SK-N-SH (cell line): ENCODE measurements around the gene ENDOD1. TPM values are rescaled to one million over a fixed set of nuclear protein-coding genes. Genes with fewer than 3 reads are reported as not detected.
"Not testable (repeated sequence)": the region's sequence is repeated elsewhere in the genome, so short reads cannot be mapped to it uniquely, and the experiment has no call there.

Experiments
- CTCF ChIA-PET: fragments of 300-600, 350-600 bp; formaldehyde crosslinking; extraction: SDS; loops from one replicate; lab custom pipeline; 2021; lab: Yijun Ruan, JAX
- POLR2A ChIA-PET: fragments of 350-600 bp; sonication (Branson Sonifier 250); formaldehyde crosslinking; extraction: SDS; loops from one replicate; lab custom pipeline; 2020; ENCODE audit warnings: antibody characterized with exemption, inconsistent platforms; lab: Yijun Ruan, JAX
- DNase-seq: peaks from one replicate; pipeline ENCODE4 v3.0.0; 2012
- H2AFZ ChIP-seq: fragments of 200-600 bp; sonication (generic); 2 replicates; pipeline ENCODE4 v1.8.1; 2016; ENCODE audit warnings: antibody characterized with exemption, mild to moderate bottlenecking, low read depth
- H3F3A ChIP-seq: fragments of 200-600 bp; sonication (generic); replicated peaks from 2 replicates; pipeline ENCODE3; 2016; ENCODE audit warnings: antibody characterized with exemption, mild to moderate bottlenecking; ENCODE audit not compliant: insufficient read depth
- H3K27ac ChIP-seq, 2 experiments: fragments of 200-500 bp in 1 of 2; fragments of 200-600 bp in 1 of 2; sonication (Bioruptor generic) in 1 of 2; sonication (generic), shearing (Covaris generic) in 1 of 2; 2 replicates each; pipeline versions ENCODE4 v1.5.1 to v1.6.1; 2014 to 2016; ENCODE audit warnings: low read depth in 2 of 2, inconsistent platforms in 1 of 2, low read length in 1 of 2, mild to moderate bottlenecking in 1 of 2, mixed read lengths in 1 of 2
- H3K27me3 ChIP-seq: fragments of 200-600 bp; sonication (generic), shearing (Covaris generic); 2 replicates; pipeline ENCODE4 v1.6.1; 2016; ENCODE audit warnings: mixed run types; ENCODE audit not compliant: insufficient read depth
- H3K36me3 ChIP-seq, 2 experiments: fragments of 200-500 bp in 1 of 2; fragments of 200-600 bp in 1 of 2; sonication (Bioruptor generic) in 1 of 2; sonication (generic) in 1 of 2; replicated peaks in 1 of 2; 2 replicates each; pipeline versions ENCODE3 to v1.5.1; 2014 to 2016; ENCODE audit warnings: low read length in 1 of 2, mild to moderate bottlenecking in 1 of 2; ENCODE audit not compliant: insufficient read depth in 2 of 2, control insufficient read depth in 1 of 2
- H3K4me1 ChIP-seq, 2 experiments: fragments of 200-500 bp in 1 of 2; fragments of 200-600 bp in 1 of 2; sonication (Bioruptor generic) in 1 of 2; sonication (generic), shearing (Covaris generic) in 1 of 2; 2 replicates each; pipeline versions ENCODE4 v1.5.1 to v1.6.1; 2014 to 2016; ENCODE audit warnings: low read depth in 1 of 2, low read length in 1 of 2, mixed run types in 1 of 2; ENCODE audit not compliant: insufficient read depth in 2 of 2, control insufficient read depth in 1 of 2
- H3K4me2 ChIP-seq: fragments of 200-600 bp; sonication (generic), shearing (Covaris generic); 2 replicates; pipeline ENCODE4 v1.6.1; 2017; ENCODE audit warnings: mixed run types
- H3K4me3 ChIP-seq, 2 experiments: fragments of 200-500 bp in 1 of 2; fragments of 200-600 bp in 1 of 2; sonication (Bioruptor generic) in 1 of 2; sonication (generic), shearing (Covaris generic) in 1 of 2; 2 replicates each; pipeline versions ENCODE4 v1.5.1 to v1.8.1; 2014 to 2016; ENCODE audit warnings: low read depth in 2 of 2, inconsistent platforms in 1 of 2, low read length in 1 of 2, mild to moderate bottlenecking in 1 of 2, mixed read lengths in 1 of 2, moderate library complexity in 1 of 2
- H3K79me2 ChIP-seq: fragments of 200-600 bp; sonication (generic); 2 replicates; pipeline ENCODE4 v1.8.1; 2017; ENCODE audit warnings: mild to moderate bottlenecking; ENCODE audit not compliant: insufficient read depth
- H3K9ac ChIP-seq: fragments of 200-600 bp; sonication (generic); 2 replicates; pipeline ENCODE4 v1.6.1; 2017; ENCODE audit warnings: mixed run types
- H3K9me2 ChIP-seq: fragments of 200-600 bp; sonication (generic); 2 replicates; pipeline ENCODE4 v1.6.1; 2017; ENCODE audit warnings: mixed run types
- H3K9me3 ChIP-seq: fragments of 200-600 bp; sonication (generic); 2 replicates; pipeline ENCODE4 v1.6.1; 2017; ENCODE audit warnings: mixed run types, mild to moderate bottlenecking, moderate library complexity
- H4K20me1 ChIP-seq: fragments of 200-600 bp; sonication (generic); 2 replicates; pipeline ENCODE4 v1.6.1; 2017; ENCODE audit warnings: mild to moderate bottlenecking, mixed run types; ENCODE audit not compliant: insufficient read depth
- EP300 ChIP-seq, 2 experiments: IDR thresholded peaks; 2 replicates each; pipeline versions ENCODE4 v1.4.0 to v1.6.1; 2012; ENCODE audit warnings: borderline replicate concordance in 1 of 2, low read depth in 1 of 2, low read length in 1 of 2
- EZH2phosphoT487 ChIP-seq: fragments of 200-600 bp; sonication (generic); IDR thresholded peaks from 2 replicates; pipeline ENCODE4 v1.6.1; 2017; ENCODE audit warnings: low read depth, mixed run types, mild to moderate bottlenecking, antibody characterized with exemption, moderate library complexity, borderline replicate concordance
- FOXM1 ChIP-seq: IDR thresholded peaks from 2 replicates; pipeline ENCODE4 v1.4.0; 2012; ENCODE audit warnings: low read depth, mild to moderate bottlenecking
- GATA2 ChIP-seq: sonication (generic); formaldehyde crosslinking; IDR thresholded peaks from 2 replicates; pipeline ENCODE4 v1.5.0; 2020; ENCODE audit warnings: mild to moderate bottlenecking, missing genetic modification reagents
- IRF3 ChIP-seq: fragments of 150-350 bp; IDR thresholded peaks from 2 replicates; pipeline ENCODE4 v1.6.1; 2016; ENCODE audit warnings: mild to moderate bottlenecking, low read depth, low read length
- MAX ChIP-seq: IDR thresholded peaks from 2 replicates; pipeline ENCODE4 v1.4.0; 2012; ENCODE audit warnings: low read depth
- NFIC ChIP-seq: IDR thresholded peaks from 2 replicates; pipeline ENCODE4 v1.4.0; 2012; ENCODE audit warnings: borderline replicate concordance
- POLR2AphosphoS5 ChIP-seq: IDR thresholded peaks from 2 replicates; pipeline ENCODE4 v1.6.1; 2012; ENCODE audit warnings: low read depth, low read length
- RAD21 ChIP-seq: IDR thresholded peaks from 2 replicates; pipeline ENCODE4 v1.6.1; 2012; ENCODE audit warnings: mild to moderate bottlenecking, low read length
- RCOR1 ChIP-seq: fragments of 150-350 bp; IDR thresholded peaks from 2 replicates; pipeline ENCODE4 v1.6.1; 2017; ENCODE audit warnings: antibody characterized with exemption, low read length
- REST ChIP-seq: IDR thresholded peaks from 2 replicates; pipeline ENCODE4 v1.6.1; 2012; ENCODE audit warnings: mild to moderate bottlenecking, low read depth, low read length, moderate library complexity
- SIN3A ChIP-seq: IDR thresholded peaks from 2 replicates; pipeline ENCODE4 v1.6.1; 2012; ENCODE audit warnings: low read depth, mild to moderate bottlenecking, low read length, moderate library complexity, borderline replicate concordance
- SMC3 ChIP-seq: IDR thresholded peaks from 2 replicates; pipeline ENCODE4 v1.6.1; 2012; ENCODE audit warnings: low read depth, low read length, improper control_type of control experiment
- USF1 ChIP-seq: IDR thresholded peaks from 2 replicates; pipeline ENCODE4 v1.4.0; 2012; ENCODE audit warnings: low read depth, borderline replicate concordance
- WGBS: methylation state at CpG from one replicate; pipeline ENCODE4 v1.1.6; 2017; ENCODE audit warnings: low lambda C conversion rate; 5-methylcytosine and 5-hydroxymethylcytosine counted together
- polyA plus RNA-seq, 3 experiments: library from polyadenylated mRNA; depleted of rRNA; stranded (reverse); fragments of >200 nt; gene quantifications; 2 replicates each; pipeline ENCODE4 v1.2.3, GENCODE V29; 2012

The ENDOD1 gene
- polyA plus RNA-seq, 1 of the 3 experiments (the other 2 are of a cell fraction), result 15.0 TPM

GRCh38 chr11:95045812-95046211 lies 43.8 kb upstream of the ENDOD1 start:
- Histone ChIP-seq H3K4me3 (no peak overlapping the region), H3F3A (no peaks in the 10 kb centered on the region), H3K79me2 (no peaks in the 10 kb centered on the region), H3K27ac (no peak overlapping the region), H3K9me2 (no peaks in the 10 kb centered on the region), H3K9ac (no peak overlapping the region), H2AFZ (no peak overlapping the region), H3K4me1 (no peaks in the 10 kb centered on the region), H3K36me3 (no peaks in the 10 kb centered on the region), H3K27me3 (peaks cover 14% of the 10 kb centered on the region), H4K20me1 (no peaks in the 10 kb centered on the region), H3K9me3 (no peaks in the 10 kb centered on the region), H3K4me2 (no peak overlapping the region)
- POLR2A ChIA-PET, result no interaction called here
- DNase-seq, result no peak
- CTCF ChIA-PET, result no interaction called here
- TF ChIP-seq RCOR1 (no peak), EP300 (IDR thresholded peaks at IDR 0.05; ENCODE audit: borderline replicate concordance in 1 of 2, low read depth in 1 of 2, low read length in 1 of 2) (no peak), GATA2 (CRISPR knock-in tag) (no peak), IRF3 (no peak), REST (no peak), POLR2AphosphoS5 (no peak), NFIC (no peak), USF1 (no peak), FOXM1 (no peak), RAD21 (no peak), MAX (no peak), SMC3 (no peak), EZH2phosphoT487 (no peak), SIN3A (no peak)

- DNase-seq, H2AFZ ChIP-seq, H3K4me2 ChIP-seq, H3K9me3 ChIP-seq, H3K4me3 ChIP-seq, H3F3A ChIP-seq, H3K27ac ChIP-seq, H3K4me1 ChIP-seq, H3K27me3 ChIP-seq, POLR2A ChIA-PET, H3K36me3 ChIP-seq, H3K9ac ChIP-seq, H3K9me2 ChIP-seq, H4K20me1 ChIP-seq, H3K79me2 ChIP-seq: not testable (repeated sequence)
- CTCF ChIA-PET, result interaction anchor here (0.8 kb wide), 1 partner anchor 20 kb away, joined by 3 read pairs; no protein-coding TSS in a partner anchor
- 62% methylated on average over 3 of the region's 3 CpGs for WGBS
Observed at GRCh38 chr11:95049122-95049521, 40.5 kb upstream of the ENDOD1 start, which contains the start of gene KDM4F. TSS of gene KDM4F (plus strand) at chr11:95049422.
